Measurements from ENCODE around the gene NGB. TPM values are rescaled to one million over a fixed set of nuclear protein-coding genes. Genes with fewer than 3 reads are reported as not detected.

Gene NGB
- total RNA-seq, 1 experiment from 2014 or later: not detected

DNA sequence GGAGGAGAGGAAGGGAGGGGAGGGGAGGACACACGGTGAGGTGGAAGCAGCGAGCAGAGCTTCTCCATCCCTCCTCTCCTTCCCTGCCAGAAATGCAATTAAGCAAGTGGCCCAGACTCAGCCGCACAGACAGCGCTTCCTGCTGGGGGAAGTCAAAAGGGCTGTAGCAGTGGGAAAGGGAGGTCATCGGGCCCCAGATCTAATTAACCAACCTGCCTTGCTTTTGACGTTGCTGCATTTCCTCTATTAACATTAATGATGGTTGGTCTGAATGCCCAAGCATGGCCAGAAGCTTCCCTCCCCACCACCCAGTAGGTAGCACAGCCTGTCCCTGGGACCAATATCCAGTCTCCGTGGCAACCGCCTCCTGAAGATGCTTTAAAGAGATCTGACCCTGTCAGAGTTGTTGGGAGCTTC lies 4.6 kb upstream of the NGB start:
- Histone ChIP-seq H3K4me1 (ENCODE audit: insufficient read depth, low read length) (no peaks in the 10 kb centered on the region), H3K36me3 (ENCODE audit: low read depth, low read length) (peaks cover 28% of the 10 kb centered on the region; the same call in 1 of the 2 replicates), H3K9me3 (ENCODE audit: low read length) (no peaks in the 10 kb centered on the region), H3F3A (ENCODE audit: low read length, unreplicated experiment) (no peaks in the 10 kb centered on the region), H3K4me3 (ENCODE audit: low read length) (no peak overlapping the region), H3K27ac (ENCODE audit: low read length) (no peak overlapping the region), H3K4me2 (ENCODE audit: low read length) (no peak overlapping the region), H3K9me2 (replicated peaks; ENCODE audit: low read length) (no peaks in the 10 kb centered on the region), H2AFZ (ENCODE audit: low read length) (no peak overlapping the region), H3K27me3 (ENCODE audit: low read length) (no peaks in the 10 kb centered on the region), H3K9ac (ENCODE audit: low read length) (no peak overlapping the region), H3K79me2 (ENCODE audit: low read length) (no peaks in the 10 kb centered on the region), H4K20me1 (ENCODE audit: low read length) (no peaks in the 10 kb centered on the region)
- DNase-seq (no peak), ATAC-seq (no peak)
- TF ChIP-seq EZH2 (IDR thresholded peaks at IDR 0.05; ENCODE audit: low read length, unreplicated experiment): no peak
- TF ChIP-seq, protein P1, sequence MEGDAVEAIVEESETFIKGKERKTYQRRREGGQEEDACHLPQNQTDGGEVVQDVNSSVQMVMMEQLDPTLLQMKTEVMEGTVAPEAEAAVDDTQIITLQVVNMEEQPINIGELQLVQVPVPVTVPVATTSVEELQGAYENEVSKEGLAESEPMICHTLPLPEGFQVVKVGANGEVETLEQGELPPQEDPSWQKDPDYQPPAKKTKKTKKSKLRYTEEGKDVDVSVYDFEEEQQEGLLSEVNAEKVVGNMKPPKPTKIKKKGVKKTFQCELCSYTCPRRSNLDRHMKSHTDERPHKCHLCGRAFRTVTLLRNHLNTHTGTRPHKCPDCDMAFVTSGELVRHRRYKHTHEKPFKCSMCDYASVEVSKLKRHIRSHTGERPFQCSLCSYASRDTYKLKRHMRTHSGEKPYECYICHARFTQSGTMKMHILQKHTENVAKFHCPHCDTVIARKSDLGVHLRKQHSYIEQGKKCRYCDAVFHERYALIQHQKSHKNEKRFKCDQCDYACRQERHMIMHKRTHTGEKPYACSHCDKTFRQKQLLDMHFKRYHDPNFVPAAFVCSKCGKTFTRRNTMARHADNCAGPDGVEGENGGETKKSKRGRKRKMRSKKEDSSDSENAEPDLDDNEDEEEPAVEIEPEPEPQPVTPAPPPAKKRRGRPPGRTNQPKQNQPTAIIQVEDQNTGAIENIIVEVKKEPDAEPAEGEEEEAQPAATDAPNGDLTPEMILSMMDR (conservative IDR thresholded peaks at IDR 0.05; ENCODE audit: low read depth, low read length): no peak
- intact Hi-C loops (cut with micrococcal nuclease): no loop called here
- CTCF ChIA-PET: no interaction called here
- POLR2A ChIA-PET (ENCODE audit: unreplicated experiment): no interaction called here
- no TSS peak for BruUV-seq (replicated peaks)

DNA sequence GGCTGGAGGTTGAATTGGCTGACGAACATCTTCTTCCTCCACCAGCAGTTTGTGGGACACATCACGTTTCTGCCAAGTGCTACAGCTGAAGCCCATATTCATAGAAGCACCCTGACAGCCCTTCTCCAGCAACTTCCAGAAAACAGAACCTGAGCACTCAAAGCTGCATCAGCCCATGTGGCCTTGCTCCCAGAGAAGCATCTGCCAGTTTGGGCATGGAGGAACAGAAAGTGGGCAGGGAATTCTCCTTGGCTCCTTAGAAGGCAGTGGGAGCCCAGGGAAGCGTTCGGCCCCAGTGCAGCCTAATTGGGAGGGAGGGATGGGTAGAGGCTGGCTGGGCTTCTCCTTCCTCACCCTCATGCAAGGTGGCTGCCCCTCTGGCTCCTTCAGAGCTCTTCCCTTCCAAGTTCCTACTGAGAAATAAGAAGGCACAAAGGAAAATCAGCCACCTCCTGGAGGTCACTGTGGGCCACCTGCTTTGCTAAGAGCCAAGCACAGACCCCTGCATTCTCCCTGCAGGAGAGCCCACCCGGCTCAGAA lies 4.1 kb upstream of the NGB start:
- Histone ChIP-seq H3K4me2 (ENCODE audit: low read length) (no peak overlapping the region), H3K9me3 (ENCODE audit: low read length) (no peaks in the 10 kb centered on the region), H3K9me2 (replicated peaks; ENCODE audit: low read length) (no peaks in the 10 kb centered on the region), H3K27me3 (ENCODE audit: low read length) (peaks cover 5% of the 10 kb centered on the region; the same call in 1 of the 2 replicates), H3K4me3 (ENCODE audit: low read length) (no peak overlapping the region), H3K9ac (ENCODE audit: low read length) (no peak overlapping the region), H3K79me2 (ENCODE audit: low read length) (no peaks in the 10 kb centered on the region), H3F3A (ENCODE audit: low read length, unreplicated experiment) (no peaks in the 10 kb centered on the region), H3K4me1 (ENCODE audit: insufficient read depth, low read length) (no peaks in the 10 kb centered on the region), H4K20me1 (ENCODE audit: low read length) (no peaks in the 10 kb centered on the region), H2AFZ (ENCODE audit: low read length) (no peak overlapping the region), H3K27ac (ENCODE audit: low read length) (no peak overlapping the region), H3K36me3 (ENCODE audit: low read depth, low read length) (peaks cover 24% of the 10 kb centered on the region; the same call in 1 of the 2 replicates)
- ATAC-seq (no peak), DNase-seq (no peak)
- intact Hi-C loops (cut with micrococcal nuclease): no loop called here
- TF ChIP-seq EZH2 (IDR thresholded peaks at IDR 0.05; ENCODE audit: low read length, unreplicated experiment) (no peak), EZH2phosphoT487 (IDR thresholded peaks at IDR 0.05; ENCODE audit: borderline replicate concordance, low read length) (no peak)
- TF ChIP-seq, protein P1 (conservative IDR thresholded peaks at IDR 0.05; ENCODE audit: low read depth, low read length): no peak
- ChIA-PET CTCF (no interaction called here), POLR2A (ENCODE audit: unreplicated experiment) (no interaction called here)
- BruUV-seq (replicated peaks): no TSS peak

DNA sequence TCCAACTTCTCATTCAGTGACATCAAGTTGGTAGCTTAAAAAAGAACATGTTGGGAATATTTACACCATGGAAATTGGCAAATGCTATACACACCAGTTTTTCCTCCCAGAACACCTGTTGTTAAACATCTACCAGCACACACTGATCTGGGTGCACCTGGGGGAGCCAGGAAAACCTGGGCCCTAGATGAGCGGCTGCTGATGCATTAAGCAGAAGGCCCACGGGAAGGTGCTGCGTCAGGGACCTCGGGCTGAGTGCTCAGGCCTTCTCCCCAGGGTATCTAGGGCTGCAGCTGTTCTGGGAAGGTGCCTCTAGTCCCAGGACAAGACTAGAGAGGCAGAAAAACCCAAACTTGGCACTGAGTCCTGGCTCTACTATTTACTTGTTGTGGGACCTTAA lies 2.8 kb upstream of the NGB start:
- no peak overlapping the region for H3K4me3 ChIP-seq (ENCODE audit: low read length)
- BruUV-seq (replicated peaks): no TSS peak
- DNase-seq (no peak), ATAC-seq (no peak)
- no peak for TF ChIP-seq EZH2 (IDR thresholded peaks at IDR 0.05; ENCODE audit: low read length, unreplicated experiment)
- H3K27ac ChIP-seq (ENCODE audit: low read length): no peak overlapping the region
- H4K20me1 ChIP-seq (ENCODE audit: low read length): no peaks in the 10 kb centered on the region
- ChIA-PET POLR2A (ENCODE audit: unreplicated experiment) (no interaction called here), CTCF (no interaction called here)
- H3K36me3 ChIP-seq (ENCODE audit: low read depth, low read length): peaks cover 16% of the 10 kb centered on the region; the same call in 1 of the 2 replicates
- no peaks in the 10 kb centered on the region for H3K9me2 ChIP-seq (replicated peaks; ENCODE audit: low read length)
- no peaks in the 10 kb centered on the region for H3K9me3 ChIP-seq (ENCODE audit: low read length)
- H3K79me2 ChIP-seq (ENCODE audit: low read length): no peaks in the 10 kb centered on the region
- H3K4me2 ChIP-seq (ENCODE audit: low read length): no peak overlapping the region
- H3K4me1 ChIP-seq (ENCODE audit: insufficient read depth, low read length): no peaks in the 10 kb centered on the region
- intact Hi-C loops (cut with micrococcal nuclease): no loop called here
- H2AFZ ChIP-seq (ENCODE audit: low read length): no peak overlapping the region
- peaks cover 8% of the 10 kb centered on the region; the same call in 1 of the 2 replicates for H3K27me3 ChIP-seq (ENCODE audit: low read length)
- H3K9ac ChIP-seq (ENCODE audit: low read length): no peak overlapping the region
- H3F3A ChIP-seq (ENCODE audit: low read length, unreplicated experiment): no peaks in the 10 kb centered on the region
